HTR-8/SVneo (cell line): Measurements from ENCODE around the gene TANC1.
A peak's percentile ranks its signal among the peaks of the same experiment; 100 is the strongest.

ENCODE experiments used
- DNase-seq: peaks from one replicate; pipeline ENCODE4 v3.0.0; 2011; ENCODE audit warnings: low spot score, mixed read lengths; ENCODE audit not compliant: insufficient read length
- FAIRE-seq: peaks from 2 replicates; lab custom pipeline; 2011; peaks lifted over from hg19 to GRCh38; lab: Jason Lieb, UNC

The TANC1 gene

DNA sequence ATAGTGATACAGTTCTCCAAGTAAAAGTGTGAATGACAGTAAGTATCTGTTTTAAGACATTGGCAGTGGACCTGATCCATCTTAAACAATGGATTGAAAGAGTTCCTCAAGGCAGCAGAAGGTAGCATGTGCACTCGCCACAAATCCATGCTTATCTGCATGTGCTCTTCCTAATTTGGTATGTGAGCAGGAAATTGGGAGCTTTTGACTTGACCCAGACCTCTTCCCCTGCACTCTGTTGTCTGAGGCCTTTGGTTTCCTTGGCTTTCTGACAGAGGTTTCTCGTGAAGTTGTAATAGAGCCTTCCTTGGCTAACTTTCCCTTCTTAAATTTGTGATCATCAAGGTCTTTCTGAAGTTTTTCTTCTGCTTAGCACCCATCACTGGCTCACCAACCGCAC is 204.0 kb downstream of the TANC1 start:
- FAIRE-seq = no peak
- no peak for DNase-seq

- FAIRE-seq (no peak), DNase-seq (no peak)
Observed at GRCh38 chr2:159174759-159175158, 206.3 kb downstream of the TANC1 start.

DNA sequence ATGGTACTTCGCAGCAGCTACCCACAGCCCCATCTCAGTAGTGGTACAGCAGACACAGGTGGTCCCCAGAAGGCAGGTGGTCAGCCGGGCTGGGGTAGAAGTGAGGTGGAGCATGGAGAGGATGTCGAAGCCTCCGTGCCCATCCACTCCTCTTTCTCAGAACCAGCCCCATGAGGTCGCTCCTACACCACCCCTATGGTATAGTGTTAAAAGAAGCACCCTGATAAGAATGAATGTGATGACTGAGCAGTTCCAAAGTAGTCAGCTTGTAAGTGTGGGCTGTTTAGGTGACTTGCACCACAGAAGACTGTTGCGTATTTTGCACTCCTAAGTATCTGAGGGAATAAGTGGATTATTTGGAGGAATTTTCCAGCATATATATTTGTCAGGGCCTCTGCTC is 206.7 kb downstream of the TANC1 start:
- FAIRE-seq (no peak), DNase-seq (no peak)

DNA sequence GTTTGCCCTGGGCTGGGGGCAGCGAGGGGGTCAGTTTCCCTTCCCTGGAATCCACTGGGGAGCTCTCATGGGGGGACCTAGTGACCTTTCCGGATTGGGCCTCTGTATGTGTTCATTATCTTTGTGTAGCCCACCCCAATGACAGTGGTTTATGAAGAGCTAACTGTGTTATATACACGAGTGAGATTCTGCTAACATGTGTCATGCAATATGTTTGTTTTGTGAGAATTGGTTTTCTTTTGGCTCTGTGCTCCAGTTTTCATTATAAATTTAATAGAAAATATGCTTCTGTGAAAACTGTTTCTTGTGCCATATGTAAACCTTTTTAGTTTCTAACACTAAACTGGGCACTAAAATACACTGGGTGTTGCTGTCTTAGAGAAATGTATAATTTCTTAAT is 207.5 kb downstream of the TANC1 start:
- FAIRE-seq (no peak), DNase-seq (no peak)

DNA sequence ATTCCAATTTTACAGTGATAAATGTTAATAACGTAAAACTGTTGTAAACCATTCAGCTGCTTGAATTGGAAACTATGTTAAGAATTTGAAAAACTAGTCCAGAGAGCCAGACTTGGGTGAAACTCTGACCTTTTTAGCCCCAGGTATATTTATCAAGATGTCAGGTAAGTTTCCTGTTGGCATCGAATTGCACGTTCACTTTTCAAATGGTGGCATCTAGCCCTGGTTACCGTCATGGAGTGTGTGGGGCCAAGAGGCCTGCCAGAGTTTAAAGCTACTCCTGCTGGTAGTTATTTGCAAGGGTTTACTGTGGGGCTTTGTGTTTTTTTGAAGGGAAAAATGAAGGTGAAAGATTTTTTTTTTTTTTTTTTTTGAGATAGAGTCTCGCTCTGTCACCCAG is 208.1 kb downstream of the TANC1 start:
- FAIRE-seq = no peak
- no peak for DNase-seq

GRCh38 chr2:159177357-159177756 is 208.9 kb downstream of the TANC1 start:
- no peak for FAIRE-seq

DNA sequence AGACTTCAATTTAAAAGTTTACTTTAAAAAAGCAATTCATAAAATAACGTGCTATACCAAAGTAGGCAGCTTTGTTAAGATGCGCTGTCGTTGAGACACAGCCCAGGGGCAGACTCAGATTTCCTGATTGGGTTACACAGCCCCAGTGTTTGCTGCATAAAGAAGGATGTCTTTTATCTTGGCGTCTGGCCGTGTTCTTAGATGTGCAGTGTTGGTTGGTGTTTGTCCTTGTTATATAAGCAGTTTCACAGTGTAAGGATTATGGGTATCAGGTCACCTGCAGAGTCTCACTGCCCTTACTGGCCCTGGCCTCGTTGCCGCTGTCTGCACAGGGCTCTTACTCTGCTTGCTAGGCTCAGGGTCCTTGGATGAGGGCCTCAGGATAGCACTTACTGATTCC is 209.5 kb downstream of the TANC1 start:
- DNase-seq = no peak
- no peak for FAIRE-seq

More at GRCh38 chr2:159177357-159177756, 208.9 kb downstream of the TANC1 start:
- no peak for DNase-seq

DNA sequence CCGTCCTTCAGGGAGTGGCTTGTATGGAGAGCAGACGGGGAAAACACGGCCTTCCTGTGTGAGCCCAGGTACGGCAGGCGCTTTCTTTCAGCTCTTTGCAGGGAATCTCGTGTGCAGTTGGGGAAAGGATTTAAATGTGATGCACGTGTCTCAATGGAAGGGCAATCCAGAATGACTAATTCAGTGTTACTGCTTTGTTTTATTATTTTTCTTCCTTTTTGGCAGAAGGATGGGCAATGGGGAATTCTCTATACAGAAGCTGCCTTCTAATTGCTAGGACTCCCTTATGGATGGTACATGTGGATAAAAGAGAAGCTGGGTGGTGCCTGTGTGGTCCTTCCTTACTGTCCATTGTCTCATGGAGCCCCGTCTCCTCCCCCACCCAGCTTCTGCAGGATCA is 210.7 kb downstream of the TANC1 start:
- no peak for DNase-seq
- FAIRE-seq = no peak

DNA sequence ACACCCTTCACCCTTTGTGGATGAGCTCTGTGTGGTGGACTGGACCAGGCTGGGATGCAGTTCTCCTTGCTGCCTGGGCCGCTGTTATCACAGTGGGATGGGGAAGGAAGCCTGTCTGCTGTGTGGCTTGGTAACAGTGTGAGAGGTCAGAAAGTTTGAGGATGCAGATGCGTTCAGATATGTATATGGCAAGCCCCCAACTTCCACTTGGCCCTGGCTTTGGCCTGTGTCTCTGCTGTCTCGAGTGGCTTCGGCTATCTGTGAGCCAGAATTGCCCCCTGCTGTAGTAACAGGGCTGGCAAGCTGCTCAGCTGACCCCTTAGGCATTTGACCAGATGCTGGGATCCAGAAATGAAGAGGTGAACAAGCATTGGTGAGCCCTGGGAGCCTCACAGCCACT is 211.3 kb downstream of the TANC1 start:
- FAIRE-seq = no peak
- DNase-seq = no peak

DNA sequence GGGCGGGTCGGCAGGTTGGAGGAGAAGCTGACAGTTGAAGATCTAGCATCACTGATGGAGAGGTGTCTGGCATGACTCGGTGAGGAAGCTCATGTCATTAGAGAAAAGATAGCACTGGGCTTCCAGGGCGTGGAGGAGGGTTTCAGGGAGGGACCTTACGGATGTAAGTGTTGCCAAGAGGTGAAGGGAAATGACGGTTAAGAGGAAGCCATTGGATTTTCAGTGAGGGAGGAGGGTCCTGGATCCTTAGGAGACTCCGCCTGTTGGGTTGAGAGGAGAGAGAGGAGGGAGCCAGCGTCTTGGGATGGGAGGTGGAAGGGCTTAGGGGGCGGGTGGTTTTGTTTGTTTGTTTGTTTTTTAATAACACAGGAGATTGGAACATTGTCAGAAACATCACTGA is 214.9 kb downstream of the TANC1 start:
- FAIRE-seq (no peak), DNase-seq (no peak)

- peak; percentile 30 for DNase-seq
- no peak for FAIRE-seq
Observed at GRCh38 chr2:159185401-159186130, 217.1 kb downstream of the TANC1 start.

DNA sequence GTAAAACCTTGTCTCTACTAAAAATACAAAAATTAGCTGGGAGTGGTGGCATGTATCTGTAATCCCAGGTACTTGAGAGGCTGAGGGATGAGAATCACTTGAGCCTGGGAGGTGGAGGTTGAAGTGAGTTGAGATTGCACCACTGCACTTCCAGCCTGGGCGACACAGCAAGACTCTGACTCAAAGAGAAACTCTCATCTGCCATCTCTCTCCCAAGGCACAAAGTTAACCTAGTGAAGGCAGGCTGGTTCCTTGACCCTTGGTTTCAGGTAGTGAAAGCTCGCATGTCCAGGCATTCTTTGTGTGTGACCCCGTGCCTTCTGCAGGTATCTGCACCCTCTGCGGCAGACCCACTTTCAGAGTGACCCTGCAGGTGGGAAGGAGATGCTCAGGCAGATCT is 218.0 kb downstream of the TANC1 start:
- FAIRE-seq (no peak), DNase-seq (no peak)

DNA sequence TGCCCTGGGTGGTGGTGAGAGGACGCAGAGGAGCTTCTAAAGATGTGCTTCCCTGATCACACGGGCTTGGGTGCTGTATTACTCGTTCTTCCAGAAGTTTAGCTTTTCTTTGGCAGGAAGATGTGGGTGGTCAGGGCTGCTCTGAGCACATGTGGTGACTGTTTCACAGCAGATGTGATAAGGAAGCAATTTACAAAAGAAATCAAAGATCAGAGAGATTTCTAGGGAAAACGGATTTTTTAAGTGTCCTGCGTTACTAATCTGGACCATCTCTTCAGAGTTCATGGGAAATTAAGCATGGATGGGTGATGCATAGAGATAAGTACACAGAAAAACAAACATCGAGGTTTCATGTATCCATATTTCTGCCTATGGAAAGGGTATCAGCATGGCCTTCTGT is 218.7 kb downstream of the TANC1 start:
- FAIRE-seq (no peak), DNase-seq (no peak)

- DNase-seq (no peak), FAIRE-seq (no peak)
Observed at GRCh38 chr2:159188449-159188848, 220.0 kb downstream of the TANC1 start.

DNA sequence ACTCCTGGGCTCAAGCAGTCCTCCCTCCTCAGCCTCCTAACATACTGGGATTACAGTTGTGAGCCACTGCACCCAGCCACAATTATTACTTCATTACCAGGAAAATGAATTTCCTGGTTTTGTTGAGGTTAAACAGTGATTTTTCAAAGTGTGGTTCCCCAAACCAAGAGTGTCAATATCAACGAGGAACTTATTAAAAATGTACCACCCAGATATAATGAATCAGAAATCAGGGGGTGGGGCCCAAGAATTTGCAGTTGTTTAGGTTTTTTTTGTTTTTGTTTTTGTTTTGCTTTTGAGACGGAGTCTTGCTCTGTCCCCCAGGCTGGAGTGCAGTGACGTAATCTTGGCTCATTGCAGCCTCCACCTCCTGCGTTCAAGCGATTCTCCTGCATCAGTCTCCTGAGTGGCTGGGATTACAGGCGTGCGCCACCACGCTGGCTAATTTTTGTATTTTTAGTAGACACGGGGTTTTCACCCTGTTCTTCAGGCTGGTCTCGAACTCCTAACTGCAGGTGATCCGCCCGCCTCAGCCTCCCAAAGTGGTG is 224.0 kb downstream of the TANC1 start:
- FAIRE-seq (no peak), DNase-seq (no peak)

DNA sequence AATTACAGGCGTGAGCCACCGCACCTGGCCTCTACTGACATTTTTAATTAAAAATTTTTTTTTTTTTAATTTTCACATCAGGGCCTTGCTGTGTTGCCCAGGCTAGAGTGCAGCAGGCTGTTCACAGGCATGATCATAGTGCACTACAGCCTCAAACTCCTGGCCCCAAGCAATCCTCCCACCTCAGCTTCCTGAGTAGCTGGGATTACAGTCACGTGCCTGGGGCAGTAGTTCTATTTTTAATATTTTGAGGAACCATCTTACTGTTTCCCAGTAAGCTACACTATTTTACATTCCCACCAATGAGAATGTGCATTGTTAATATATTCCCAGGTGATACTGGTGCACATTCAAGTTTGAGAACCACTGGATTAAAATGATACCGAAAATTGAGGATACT is 225.4 kb downstream of the TANC1 start:
- DNase-seq (no peak), FAIRE-seq (no peak)

GRCh38 chr2:159194241-159194640 is 225.8 kb downstream of the TANC1 start:
- no peak for FAIRE-seq
- DNase-seq = no peak

DNA sequence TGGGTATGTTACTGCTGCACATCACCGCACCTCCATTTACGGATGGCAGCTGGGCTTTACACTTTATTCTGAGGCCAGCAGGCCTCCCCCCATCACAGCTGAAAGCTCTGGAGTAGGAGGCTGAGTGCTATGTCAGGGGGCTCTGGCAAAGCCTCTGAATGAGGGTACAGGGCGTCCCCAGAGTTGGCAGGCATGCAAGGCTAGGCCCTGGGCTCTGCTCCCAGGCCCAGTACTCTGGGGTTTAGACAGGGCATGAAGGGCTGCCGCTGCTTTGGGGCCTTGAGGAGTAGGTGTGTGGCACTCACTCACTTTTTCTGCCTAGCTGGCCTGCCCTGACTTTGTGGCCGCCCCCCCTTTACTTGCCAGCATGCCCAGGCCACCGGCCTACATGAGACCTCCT is 227.3 kb downstream of the TANC1 start:
- FAIRE-seq (no peak), DNase-seq (no peak)

- DNase-seq = no peak
- FAIRE-seq = no peak
Observed at GRCh38 chr2:159196393-159196925, 228.0 kb downstream of the TANC1 start.

- FAIRE-seq = no peak
- DNase-seq = no peak
Observed at GRCh38 chr2:159199236-159199635, 230.8 kb downstream of the TANC1 start.

DNA sequence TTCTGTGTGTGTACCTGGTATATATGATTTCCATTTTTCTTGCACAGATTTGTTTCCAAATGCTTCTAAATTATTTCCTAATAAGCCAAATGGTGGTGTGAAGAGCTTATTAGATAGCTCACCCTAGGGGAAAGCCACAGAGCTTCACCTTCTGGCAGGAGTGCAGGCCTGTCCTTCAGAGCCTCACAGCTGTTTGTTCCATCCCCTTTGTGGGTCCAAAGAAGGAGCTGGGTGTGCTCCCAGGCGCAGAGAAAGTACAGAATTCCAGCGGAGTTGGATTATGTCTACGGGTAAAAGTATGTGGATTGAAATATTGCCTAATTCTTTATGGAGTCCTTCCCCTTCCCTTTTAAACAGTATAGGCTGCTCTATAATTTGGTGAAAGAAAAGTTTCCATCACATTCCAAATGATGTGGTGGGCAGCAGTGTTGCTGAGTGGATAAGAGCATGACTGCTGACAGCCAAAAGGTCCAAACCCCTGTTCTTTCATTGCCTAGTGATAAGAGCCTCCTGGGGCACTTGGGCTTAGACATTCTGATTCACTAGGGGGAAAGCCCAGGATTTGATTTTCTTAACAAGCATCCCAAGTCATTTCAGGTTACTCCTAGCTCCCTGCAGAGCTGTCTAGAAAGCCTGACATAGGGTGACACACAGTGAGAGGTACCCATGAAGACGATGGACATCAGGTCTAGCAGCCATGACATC is 231.5 kb downstream of the TANC1 start:
- DNase-seq (no peak), FAIRE-seq (no peak)
